Epithelial cell of umbilical artery (primary cell): ENCODE results near the gene PTH2. TPM values are rescaled to one million over a fixed set of nuclear protein-coding genes. Genes with fewer than 3 reads are reported as not detected.

Experiments
- total RNA-seq: library from RNA; depleted of rRNA; stranded (reverse); fragments of >200 nt; gene quantifications from 2 replicates; pipeline ENCODE4 v1.2.3, GENCODE V29; 2014

Gene PTH2
- total RNA-seq = not detected in 2 replicates

GRCh38 chr19:49423071-49423984 lies at the start of gene PTH2:
Gene PTH2, minus strand, starts transcription at chr19:49423441. Its CDS starts 102 bp downstream, at chr19:49423339.

DNA sequence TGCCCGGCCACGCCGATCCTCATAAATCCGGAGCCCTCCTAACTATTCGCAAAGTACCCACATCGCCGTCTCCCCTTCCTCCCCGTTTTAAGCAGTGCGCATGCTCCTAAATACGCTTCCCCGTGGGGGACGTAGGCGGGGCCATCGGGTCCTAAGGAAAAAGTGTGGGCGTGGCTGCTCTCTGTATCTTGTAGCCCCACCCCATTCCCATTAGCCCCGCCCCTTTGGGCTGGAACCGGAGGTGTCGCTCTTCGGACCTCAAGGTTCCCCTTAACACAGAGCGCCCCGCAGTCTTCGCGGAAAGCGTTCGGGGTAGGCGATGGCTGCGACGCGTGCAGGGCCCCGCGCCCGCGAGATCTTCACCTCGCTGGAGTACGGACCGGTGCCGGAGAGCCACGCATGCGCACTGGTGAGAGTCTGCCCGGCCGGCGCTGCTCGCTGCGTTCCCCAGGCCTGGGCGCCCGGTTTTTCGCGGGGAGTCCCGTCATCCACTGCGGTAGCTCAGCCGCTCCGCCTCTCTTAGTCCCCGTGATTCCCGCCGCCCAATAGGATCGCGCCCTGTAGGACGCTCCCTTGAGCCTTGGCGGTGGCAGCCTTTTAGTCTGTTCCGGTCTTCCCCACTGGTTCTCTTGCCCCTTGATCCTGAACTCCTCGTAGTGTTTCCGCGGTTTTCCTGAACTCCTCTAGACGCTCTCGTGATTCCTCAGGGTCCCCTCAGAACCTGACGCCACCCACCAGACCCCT lies 29.9 kb upstream of the PTH2 start, which contains the start of gene ALDH16A1:
Gene ALDH16A1, plus strand, starts transcription at position 213 of the 744 bp plus-strand sequence. Its CDS starts 107 bp downstream, at position 320.

DNA sequence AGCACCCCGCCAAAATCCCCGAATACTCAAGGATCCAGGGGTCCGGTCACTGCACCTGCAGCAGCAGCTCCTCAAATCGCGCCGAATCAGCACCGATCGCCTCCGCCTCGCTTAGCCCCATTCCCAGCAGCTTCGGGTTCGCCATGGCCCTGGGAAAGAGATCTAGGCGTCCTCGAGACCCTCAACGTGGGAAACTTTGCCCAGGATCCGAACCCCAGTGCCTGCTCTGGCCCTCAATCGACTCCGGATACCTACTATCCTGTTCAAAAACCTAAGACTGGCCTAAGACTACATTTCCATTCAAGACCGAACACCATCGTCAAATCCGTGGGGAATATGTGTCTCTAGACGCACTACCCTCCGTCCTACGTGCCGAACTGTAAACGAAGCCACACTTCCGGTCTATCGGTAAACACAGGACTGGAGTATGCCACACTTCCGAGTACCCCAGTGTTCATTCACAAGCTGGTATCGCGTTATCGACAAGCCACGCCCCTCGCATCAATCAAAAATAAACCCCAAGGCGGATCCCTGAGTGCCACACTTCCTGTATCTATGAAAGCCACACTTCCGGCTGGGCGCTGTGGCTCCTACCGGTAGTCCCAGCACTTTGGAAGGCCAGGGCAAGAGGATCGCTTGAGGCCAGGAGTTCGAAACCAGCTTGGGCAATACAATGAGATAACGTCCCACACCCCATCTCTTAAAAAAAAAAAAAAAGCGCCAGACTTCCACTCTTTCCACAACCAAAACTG lies 28.4 kb upstream of the PTH2 start, which contains the start of gene PIH1D1:
Gene PIH1D1, minus strand, starts transcription at position 385 of the 752 bp plus-strand sequence. Its CDS starts 240 bp downstream, at position 145.

GRCh38 chr19:49441210-49441959 lies 18.1 kb upstream of the PTH2 start, which contains the start of gene SLC17A7:
Gene SLC17A7, minus strand, starts transcription at chr19:49441527. Its CDS starts 148 bp downstream, at chr19:49441379.

GRCh38 chr19:49425178-49425577 lies 1.9 kb upstream of the PTH2 start, which contains the start of gene GFY:
Gene GFY, plus strand, starts transcription at chr19:49425388. Its CDS starts 1,043 bp downstream, at chr19:49426431.

GRCh38 chr19:49387936-49388372 lies 35.3 kb downstream of the PTH2 start, which contains the start of gene KASH5:
Gene KASH5, plus strand, starts transcription at chr19:49388249. Its CDS starts 2,635 bp downstream, at chr19:49390884.

Other genes starting within 250 kb of the PTH2 start
- under 0.01 and 0.15 TPM in 2 replicates for gene SLC6A16, start 98.2 kb downstream of the PTH2 start, total RNA-seq
- not detected in 2 replicates for gene CD37, start 88.0 kb downstream of the PTH2 start, total RNA-seq
- gene TEAD2, start 61.0 kb downstream of the PTH2 start, total RNA-seq = 43.8 and 64.3 TPM in 2 replicates
- gene DKKL1, start 59.6 kb downstream of the PTH2 start, total RNA-seq = not detected in 2 replicates
- gene KASH5, start 35.2 kb downstream of the PTH2 start, total RNA-seq = not detected in 2 replicates
- gene GFY, start 1.9 kb upstream of the PTH2 start, total RNA-seq = not detected in 2 replicates
- gene SLC17A7, start 18.1 kb upstream of the PTH2 start, total RNA-seq = 0.15 TPM in 1 of 2 replicates, not detected in the other
- gene PIH1D1, start 28.4 kb upstream of the PTH2 start, total RNA-seq = 162 and 176 TPM in 2 replicates
- gene ALDH16A1, start 29.8 kb upstream of the PTH2 start, total RNA-seq = 40.3 and 62.9 TPM in 2 replicates
- gene FLT3LG, start 50.8 kb upstream of the PTH2 start, total RNA-seq = 0.32 and 1.8 TPM in 2 replicates
- 1,312 and 3,748 TPM in 2 replicates for gene RPL13A, start 64.2 kb upstream of the PTH2 start, total RNA-seq
- gene RPS11, start 73.0 kb upstream of the PTH2 start, total RNA-seq = 1,938 and 5,232 TPM in 2 replicates
- gene FCGRT, start 89.2 kb upstream of the PTH2 start, total RNA-seq = 48.1 and 62.3 TPM in 2 replicates
- gene RCN3, start 104.6 kb upstream of the PTH2 start, total RNA-seq = 76.3 and 146 TPM in 2 replicates
- 103 and 121 TPM in 2 replicates for gene NOSIP, start 157.1 kb upstream of the PTH2 start, total RNA-seq
- 1.3 and 1.4 TPM in 2 replicates for gene PRRG2, start 157.9 kb upstream of the PTH2 start, total RNA-seq
- 1.4 and 1.6 TPM in 2 replicates for gene PRR12, start 167.7 kb upstream of the PTH2 start, total RNA-seq
- 43.5 and 48.4 TPM in 2 replicates for gene RRAS, start 216.7 kb upstream of the PTH2 start, total RNA-seq
- gene SCAF1, start 218.8 kb upstream of the PTH2 start, total RNA-seq = 8.2 and 11.7 TPM in 2 replicates
- 48.8 and 53.9 TPM in 2 replicates for gene IRF3, start 242.4 kb upstream of the PTH2 start, total RNA-seq
- gene BCL2L12, start 242.5 kb upstream of the PTH2 start, total RNA-seq = 7.0 and 7.5 TPM in 2 replicates